Neural cell (in vitro differentiated cells): ENCODE data around the gene IRF9. TPM values are rescaled to one million over a fixed set of nuclear protein-coding genes. Genes with fewer than 3 reads are reported as not detected.
A peak's percentile ranks its signal among the peaks of the same experiment; 100 is the strongest.

Source experiments
- H2AFZ ChIP-seq: fragments of 200-600, 300-800 bp; sonication (generic), shearing (Covaris generic); 2 replicates; pipeline ENCODE4 v1.6.0; 2014; ENCODE audit warnings: low read depth, mild to moderate bottlenecking, antibody characterized with exemption, low read length, moderate library complexity
- H3F3A ChIP-seq: fragments of 200-600 bp; shearing (Covaris generic); 2 replicates; pipeline ENCODE4 v1.6.1; 2016; ENCODE audit warnings: mild to moderate bottlenecking, moderate library complexity, mixed read lengths, antibody characterized with exemption, low read length; ENCODE audit not compliant: insufficient read depth, poor library complexity, severe bottlenecking
- H3K27ac ChIP-seq: fragments of 200-600, 300-800 bp; sonication (generic), shearing (Covaris generic); 2 replicates; pipeline ENCODE4 v1.5.1; 2014; ENCODE audit warnings: mild to moderate bottlenecking, low read length, moderate library complexity
- H3K27me3 ChIP-seq: fragments of 300-800, 200-600 bp; sonication (generic), shearing (Covaris generic); 2 replicates; pipeline ENCODE4 v1.6.0; 2014; ENCODE audit warnings: mild to moderate bottlenecking, low read depth, low read length, moderate library complexity; ENCODE audit not compliant: insufficient read depth
- H3K36me3 ChIP-seq: fragments of 300-800, 200-600 bp; sonication (generic), shearing (Covaris generic); 2 replicates; pipeline ENCODE4 v1.5.1; 2014; ENCODE audit warnings: mild to moderate bottlenecking, antibody characterized with exemption, low read length, moderate library complexity; ENCODE audit not compliant: insufficient read depth
- H3K4me2 ChIP-seq: fragments of 300-800, 200-600 bp; sonication (generic), shearing (Covaris generic); 2 replicates; pipeline ENCODE4 v1.6.0; 2014; ENCODE audit warnings: mild to moderate bottlenecking, low read length
- H3K4me3 ChIP-seq: fragments of 300-800, 200-600 bp; sonication (generic), shearing (Covaris generic); 2 replicates; pipeline ENCODE4 v1.5.1; 2014; ENCODE audit warnings: mild to moderate bottlenecking, low read length, moderate library complexity
- H3K79me2 ChIP-seq: fragments of 200-600 bp; shearing (Covaris generic); replicated peaks from 2 replicates; pipeline ENCODE4 v1.6.0; 2014; ENCODE audit warnings: mild to moderate bottlenecking, low read length, moderate library complexity; ENCODE audit not compliant: insufficient read depth
- H3K9ac ChIP-seq: fragments of 300-800, 200-600 bp; sonication (generic), shearing (Covaris generic); 2 replicates; pipeline ENCODE4 v1.6.1; 2016; ENCODE audit warnings: mild to moderate bottlenecking, low read length, mixed read lengths
- H3K9me2 ChIP-seq: fragments of 200-600 bp; shearing (Covaris generic); 2 replicates; pipeline ENCODE4 v1.6.1; 2016; ENCODE audit warnings: mild to moderate bottlenecking, low read length, mixed read lengths; ENCODE audit not compliant: insufficient read depth
- H3K9me3 ChIP-seq: fragments of 200-600, 300-800 bp; sonication (generic), shearing (Covaris generic); 2 replicates; pipeline ENCODE4 v1.6.1; 2016; ENCODE audit warnings: mild to moderate bottlenecking, mixed run types, low read length, moderate library complexity, mixed read lengths
- H4K20me1 ChIP-seq: fragments of 200-600 bp; shearing (Covaris generic); 2 replicates; pipeline ENCODE4 v1.6.1; 2016; ENCODE audit warnings: mild to moderate bottlenecking, mixed run types; ENCODE audit not compliant: insufficient read depth
- CTCF ChIP-seq: fragments of 450-650 bp; IDR thresholded peaks from 2 replicates; pipeline ENCODE4 v1.5.1; 2014; ENCODE audit warnings: antibody characterized with exemption, mild to moderate bottlenecking, moderate library complexity; ENCODE audit not compliant: poor library complexity, severe bottlenecking
- EP300 ChIP-seq: fragments of 450-650 bp; conservative IDR thresholded peaks from 2 replicates; pipeline ENCODE4 v1.6.1; 2014; ENCODE audit warnings: antibody characterized with exemption, mild to moderate bottlenecking, moderate library complexity; ENCODE audit not compliant: poor library complexity, severe bottlenecking
- EZH2 ChIP-seq: fragments of 200-600, 300-800 bp; shearing (Covaris generic), sonication (generic); IDR thresholded peaks from 2 replicates; pipeline ENCODE4 v1.6.1; 2014; ENCODE audit warnings: antibody characterized with exemption, low read length, borderline replicate concordance, mild to moderate bottlenecking; ENCODE audit not compliant: insufficient read depth, poor library complexity, severe bottlenecking
- MXI1 ChIP-seq: fragments of 450-650 bp; conservative IDR thresholded peaks from 2 replicates; pipeline ENCODE4 v1.6.1; 2014; ENCODE audit warnings: antibody characterized with exemption, mild to moderate bottlenecking; ENCODE audit not compliant: poor library complexity, severe bottlenecking
- POLR2AphosphoS5 ChIP-seq: IDR thresholded peaks from 2 replicates; pipeline ENCODE4 v1.6.1; 2012
- RAD21 ChIP-seq: fragments of 450-650 bp; conservative IDR thresholded peaks from 2 replicates; pipeline ENCODE4 v1.6.1; 2014; ENCODE audit warnings: antibody characterized with exemption, mild to moderate bottlenecking, moderate library complexity
- SMC3 ChIP-seq: fragments of 450-650 bp; conservative IDR thresholded peaks from 2 replicates; pipeline ENCODE4 v1.6.1; 2014; ENCODE audit warnings: antibody characterized with exemption, mild to moderate bottlenecking, moderate library complexity; ENCODE audit not compliant: poor library complexity
- TAF1 ChIP-seq: IDR thresholded peaks from 2 replicates; pipeline ENCODE4 v1.6.1; 2012; ENCODE audit warnings: low read depth
- polyA minus RNA-seq: library from RNA; depleted of rRNA, polyadenylated mRNA; stranded (reverse); fragments of >200 nt; gene quantifications from 2 replicates; pipeline ENCODE4 v1.2.3, GENCODE V29; 2014
- polyA plus RNA-seq: library from polyadenylated mRNA; depleted of rRNA; stranded (reverse); fragments of >200 nt; gene quantifications from 2 replicates; pipeline ENCODE4 v1.2.3, GENCODE V29; 2014
- TF ChIP-seq, protein P1 (sequence below): IDR thresholded peaks from 2 replicates; pipeline ENCODE4 v1.6.1; 2012; ENCODE audit warnings: borderline replicate concordance

IRF9 gene, protein sequence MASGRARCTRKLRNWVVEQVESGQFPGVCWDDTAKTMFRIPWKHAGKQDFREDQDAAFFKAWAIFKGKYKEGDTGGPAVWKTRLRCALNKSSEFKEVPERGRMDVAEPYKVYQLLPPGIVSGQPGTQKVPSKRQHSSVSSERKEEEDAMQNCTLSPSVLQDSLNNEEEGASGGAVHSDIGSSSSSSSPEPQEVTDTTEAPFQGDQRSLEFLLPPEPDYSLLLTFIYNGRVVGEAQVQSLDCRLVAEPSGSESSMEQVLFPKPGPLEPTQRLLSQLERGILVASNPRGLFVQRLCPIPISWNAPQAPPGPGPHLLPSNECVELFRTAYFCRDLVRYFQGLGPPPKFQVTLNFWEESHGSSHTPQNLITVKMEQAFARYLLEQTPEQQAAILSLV
- polyA plus RNA-seq: 5.9 and 19.6 TPM in 2 replicates
- 2.7 and 4.6 TPM in 2 replicates for polyA minus RNA-seq

DNA sequence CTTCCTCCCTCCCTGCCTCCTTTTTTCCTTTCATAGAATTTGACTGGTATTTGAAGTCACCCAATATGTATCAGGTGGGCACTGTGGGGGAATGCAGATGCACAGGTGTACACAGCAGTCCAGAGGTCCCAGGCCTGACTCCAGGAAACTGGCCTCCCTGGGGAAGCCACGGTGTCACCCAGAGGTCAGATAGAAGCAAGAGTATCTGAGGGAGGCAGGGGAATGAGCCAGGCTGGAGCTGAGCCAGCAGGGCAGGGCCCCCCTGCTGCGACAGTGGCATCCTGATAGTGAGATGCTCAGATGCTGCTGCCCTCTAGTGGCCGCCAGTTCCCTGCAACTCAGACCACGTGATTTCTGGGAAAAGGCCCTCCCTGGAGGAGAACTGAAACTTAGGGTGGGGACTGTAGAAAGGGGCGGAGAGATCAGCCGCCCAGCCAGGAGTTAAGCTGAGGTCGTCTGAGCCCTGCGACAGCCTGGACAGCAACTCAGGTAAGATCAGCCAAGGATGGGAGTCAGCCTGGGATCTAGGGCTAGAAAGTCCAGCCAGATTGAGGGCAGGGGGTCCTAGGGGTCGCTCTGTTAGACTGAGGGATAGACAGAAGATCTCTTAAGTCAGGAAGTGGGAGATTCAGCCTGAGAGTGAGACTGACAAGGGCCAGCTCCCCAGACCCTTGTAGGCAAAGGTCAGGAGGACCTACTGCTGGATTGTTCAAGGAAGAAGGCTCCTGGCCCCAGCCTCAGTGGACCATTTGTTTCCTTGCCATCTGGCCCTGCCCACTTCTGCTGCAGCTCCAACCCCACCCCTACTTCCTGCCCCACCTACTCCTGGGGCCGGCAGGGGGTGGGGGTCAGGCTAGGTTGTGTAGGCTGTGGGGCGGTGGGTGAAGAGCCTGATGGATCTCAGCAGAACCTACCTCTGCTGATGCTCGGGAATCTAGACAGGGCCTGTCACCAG is at the start of gene IRF9:
IRF9 (plus strand) TSS at position 416 of the 955 bp plus-strand sequence. CDS start 880 bp downstream, outside the sequence.
- H2AFZ ChIP-seq: no peak within 1 kb of the TSS
- H3K9me3 ChIP-seq: no peaks in the 10 kb centered on the region
- H3K4me3 ChIP-seq: no peak within 1 kb of the TSS
- H3F3A ChIP-seq: no peaks in the 10 kb centered on the region
- no peak within 1 kb of the TSS for H3K4me2 ChIP-seq
- peak within 1 kb of the TSS; percentile 34 for H3K9ac ChIP-seq
- H4K20me1 ChIP-seq: no peaks in the 10 kb centered on the region
- H3K79me2 ChIP-seq: no peaks in the 10 kb centered on the region
- no peaks in the 10 kb centered on the region for H3K36me3 ChIP-seq
- H3K27ac ChIP-seq: no peak within 1 kb of the TSS
- TF ChIP-seq POLR2AphosphoS5 (no peak), EZH2 (no peak), CTCF (peak; percentile 97), RAD21 (peak; percentile 83), EP300 (peak; percentile 43), MXI1 (peak; percentile 53), SMC3 (peak; percentile 92), TAF1 (no peak)
- no peaks in the 10 kb centered on the region for H3K27me3 ChIP-seq
- H3K9me2 ChIP-seq: no peaks in the 10 kb centered on the region

GRCh38 chr14:24113379-24113800 is 47.7 kb upstream of the IRF9 start:
- TF ChIP-seq RAD21 (no peak), EP300 (no peak), POLR2AphosphoS5 (no peak), CTCF (no peak), SMC3 (no peak), TAF1 (no peak), MXI1 (no peak), EZH2 (no peak)
- TF ChIP-seq, protein P1, sequence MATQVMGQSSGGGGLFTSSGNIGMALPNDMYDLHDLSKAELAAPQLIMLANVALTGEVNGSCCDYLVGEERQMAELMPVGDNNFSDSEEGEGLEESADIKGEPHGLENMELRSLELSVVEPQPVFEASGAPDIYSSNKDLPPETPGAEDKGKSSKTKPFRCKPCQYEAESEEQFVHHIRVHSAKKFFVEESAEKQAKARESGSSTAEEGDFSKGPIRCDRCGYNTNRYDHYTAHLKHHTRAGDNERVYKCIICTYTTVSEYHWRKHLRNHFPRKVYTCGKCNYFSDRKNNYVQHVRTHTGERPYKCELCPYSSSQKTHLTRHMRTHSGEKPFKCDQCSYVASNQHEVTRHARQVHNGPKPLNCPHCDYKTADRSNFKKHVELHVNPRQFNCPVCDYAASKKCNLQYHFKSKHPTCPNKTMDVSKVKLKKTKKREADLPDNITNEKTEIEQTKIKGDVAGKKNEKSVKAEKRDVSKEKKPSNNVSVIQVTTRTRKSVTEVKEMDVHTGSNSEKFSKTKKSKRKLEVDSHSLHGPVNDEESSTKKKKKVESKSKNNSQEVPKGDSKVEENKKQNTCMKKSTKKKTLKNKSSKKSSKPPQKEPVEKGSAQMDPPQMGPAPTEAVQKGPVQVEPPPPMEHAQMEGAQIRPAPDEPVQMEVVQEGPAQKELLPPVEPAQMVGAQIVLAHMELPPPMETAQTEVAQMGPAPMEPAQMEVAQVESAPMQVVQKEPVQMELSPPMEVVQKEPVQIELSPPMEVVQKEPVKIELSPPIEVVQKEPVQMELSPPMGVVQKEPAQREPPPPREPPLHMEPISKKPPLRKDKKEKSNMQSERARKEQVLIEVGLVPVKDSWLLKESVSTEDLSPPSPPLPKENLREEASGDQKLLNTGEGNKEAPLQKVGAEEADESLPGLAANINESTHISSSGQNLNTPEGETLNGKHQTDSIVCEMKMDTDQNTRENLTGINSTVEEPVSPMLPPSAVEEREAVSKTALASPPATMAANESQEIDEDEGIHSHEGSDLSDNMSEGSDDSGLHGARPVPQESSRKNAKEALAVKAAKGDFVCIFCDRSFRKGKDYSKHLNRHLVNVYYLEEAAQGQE: no peak
- Histone ChIP-seq H3K36me3 (no peaks in the 10 kb centered on the region), H3K4me2 (peak overlapping the region; percentile 84), H4K20me1 (no peaks in the 10 kb centered on the region), H2AFZ (peak overlapping the region; percentile 99), H3K79me2 (peaks cover 10% of the 10 kb centered on the region), H3K9ac (peak overlapping the region; percentile 98), H3K4me3 (peak overlapping the region; percentile 89), H3F3A (no peaks in the 10 kb centered on the region), H3K9me3 (no peaks in the 10 kb centered on the region), H3K9me2 (no peaks in the 10 kb centered on the region), H3K27ac (peak overlapping the region; percentile 100), H3K27me3 (no peaks in the 10 kb centered on the region)
